OCI-LY1 (cell line): ENCODE results near the gene FAM151B.

Source experiments
- H2AFZ ChIP-seq: fragments of 200-600 bp; sonication (generic), shearing (Covaris generic); 2 replicates; pipeline ENCODE4 v1.6.0; 2014; ENCODE audit warnings: antibody characterized with exemption, mild to moderate bottlenecking, low read length
- H3F3A ChIP-seq: fragments of 200-600 bp; sonication (generic), shearing (Covaris generic); 2 replicates; pipeline ENCODE4 v1.6.0; 2014; ENCODE audit warnings: mild to moderate bottlenecking, antibody characterized with exemption, low read length, moderate library complexity; ENCODE audit not compliant: insufficient read depth
- H3K27ac ChIP-seq: fragments of 200-600 bp; sonication (generic); 2 replicates; pipeline ENCODE4 v1.5.1; 2014; ENCODE audit warnings: low read length, mixed run types, mild to moderate bottlenecking, low read depth; ENCODE audit not compliant: poor library complexity, severe bottlenecking
- H3K27me3 ChIP-seq: fragments of 200-600 bp; sonication (generic); 2 replicates; pipeline ENCODE4 v1.6.0; 2014; ENCODE audit warnings: antibody characterized with exemption, mild to moderate bottlenecking, low read length, moderate library complexity; ENCODE audit not compliant: insufficient read depth
- H3K36me3 ChIP-seq: fragments of 200-600 bp; sonication (generic); 2 replicates; pipeline ENCODE4 v1.6.1; 2014; ENCODE audit warnings: mild to moderate bottlenecking, antibody characterized with exemption, low read length, moderate library complexity, mixed read lengths; ENCODE audit not compliant: insufficient read depth
- H3K4me1 ChIP-seq: fragments of 200-600 bp; sonication (generic); 2 replicates; pipeline ENCODE4 v1.5.1; 2014; ENCODE audit warnings: mild to moderate bottlenecking, low read length, moderate library complexity; ENCODE audit not compliant: insufficient read depth, severe bottlenecking
- H3K4me2 ChIP-seq: fragments of 200-600 bp; sonication (generic), shearing (Covaris generic); 2 replicates; pipeline ENCODE4 v1.6.1; 2014; ENCODE audit warnings: low read length
- H3K4me3 ChIP-seq: fragments of 200-600 bp; sonication (generic); 2 replicates; pipeline ENCODE4 v1.5.1; 2014; ENCODE audit warnings: low read length, low read depth, mild to moderate bottlenecking, mixed read lengths; ENCODE audit not compliant: poor library complexity, severe bottlenecking
- H3K79me2 ChIP-seq: fragments of 200-600 bp; shearing (Covaris generic); 2 replicates; pipeline ENCODE4 v1.6.1; 2016; ENCODE audit warnings: mixed run types, low read length, mixed read lengths; ENCODE audit not compliant: insufficient read depth
- H3K9ac ChIP-seq: fragments of 200-600 bp; sonication (generic), shearing (Covaris generic); 2 replicates; pipeline ENCODE4 v1.6.1; 2014; ENCODE audit warnings: mild to moderate bottlenecking, low read length, mixed read lengths
- H3K9me2 ChIP-seq: fragments of 200-600 bp; sonication (generic), shearing (Covaris generic); 2 replicates; pipeline ENCODE4 v1.6.1; 2014; ENCODE audit warnings: low read depth, mild to moderate bottlenecking, low read length, mixed read lengths
- H3K9me3 ChIP-seq: fragments of 200-600 bp; shearing (Covaris generic); 2 replicates; pipeline ENCODE4 v1.6.1; 2014; ENCODE audit warnings: low read length, mixed read lengths
- H4K20me1 ChIP-seq: fragments of 200-600 bp; sonication (generic), shearing (Covaris generic); 2 replicates; pipeline ENCODE4 v1.6.0; 2016; ENCODE audit warnings: mild to moderate bottlenecking, low read length; ENCODE audit not compliant: insufficient read depth
- EZH2 ChIP-seq: fragments of 200-600 bp; sonication (generic), shearing (Covaris generic); IDR thresholded peaks from 2 replicates; pipeline ENCODE4 v1.8.0; 2017; ENCODE audit warnings: borderline replicate concordance, mixed run types, mild to moderate bottlenecking, antibody characterized with exemption, low read length, moderate library complexity, mixed read lengths
- TF ChIP-seq, protein P1 (sequence below): fragments of 200-600 bp; sonication (generic), shearing (Covaris generic); IDR thresholded peaks from 2 replicates; pipeline ENCODE4 v1.5.1; 2017; ENCODE audit warnings: mild to moderate bottlenecking, antibody characterized with exemption, low read length, moderate library complexity, mixed read lengths

Gene FAM151B

GRCh38 chr5:80565330-80565729 lies 77.4 kb downstream of the FAM151B start:
- no peaks in the 10 kb centered on the region for H4K20me1 ChIP-seq
- H3K36me3 ChIP-seq: no peaks in the 10 kb centered on the region
- no peaks in the 10 kb centered on the region for H3F3A ChIP-seq
- no peak overlapping the region for H3K27ac ChIP-seq
- H3K9ac ChIP-seq: no peak overlapping the region
- no peaks in the 10 kb centered on the region for H3K9me2 ChIP-seq
- H3K4me3 ChIP-seq: no peak overlapping the region
- no peak overlapping the region for H3K4me2 ChIP-seq
- H3K27me3 ChIP-seq: no peaks in the 10 kb centered on the region
- no peaks in the 10 kb centered on the region for H3K79me2 ChIP-seq
- no peaks in the 10 kb centered on the region for H3K4me1 ChIP-seq
- no peak overlapping the region for H2AFZ ChIP-seq
- no peaks in the 10 kb centered on the region for H3K9me3 ChIP-seq
- TF ChIP-seq, protein P1, sequence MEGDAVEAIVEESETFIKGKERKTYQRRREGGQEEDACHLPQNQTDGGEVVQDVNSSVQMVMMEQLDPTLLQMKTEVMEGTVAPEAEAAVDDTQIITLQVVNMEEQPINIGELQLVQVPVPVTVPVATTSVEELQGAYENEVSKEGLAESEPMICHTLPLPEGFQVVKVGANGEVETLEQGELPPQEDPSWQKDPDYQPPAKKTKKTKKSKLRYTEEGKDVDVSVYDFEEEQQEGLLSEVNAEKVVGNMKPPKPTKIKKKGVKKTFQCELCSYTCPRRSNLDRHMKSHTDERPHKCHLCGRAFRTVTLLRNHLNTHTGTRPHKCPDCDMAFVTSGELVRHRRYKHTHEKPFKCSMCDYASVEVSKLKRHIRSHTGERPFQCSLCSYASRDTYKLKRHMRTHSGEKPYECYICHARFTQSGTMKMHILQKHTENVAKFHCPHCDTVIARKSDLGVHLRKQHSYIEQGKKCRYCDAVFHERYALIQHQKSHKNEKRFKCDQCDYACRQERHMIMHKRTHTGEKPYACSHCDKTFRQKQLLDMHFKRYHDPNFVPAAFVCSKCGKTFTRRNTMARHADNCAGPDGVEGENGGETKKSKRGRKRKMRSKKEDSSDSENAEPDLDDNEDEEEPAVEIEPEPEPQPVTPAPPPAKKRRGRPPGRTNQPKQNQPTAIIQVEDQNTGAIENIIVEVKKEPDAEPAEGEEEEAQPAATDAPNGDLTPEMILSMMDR: no peak
- TF ChIP-seq EZH2: no peak

DNA sequence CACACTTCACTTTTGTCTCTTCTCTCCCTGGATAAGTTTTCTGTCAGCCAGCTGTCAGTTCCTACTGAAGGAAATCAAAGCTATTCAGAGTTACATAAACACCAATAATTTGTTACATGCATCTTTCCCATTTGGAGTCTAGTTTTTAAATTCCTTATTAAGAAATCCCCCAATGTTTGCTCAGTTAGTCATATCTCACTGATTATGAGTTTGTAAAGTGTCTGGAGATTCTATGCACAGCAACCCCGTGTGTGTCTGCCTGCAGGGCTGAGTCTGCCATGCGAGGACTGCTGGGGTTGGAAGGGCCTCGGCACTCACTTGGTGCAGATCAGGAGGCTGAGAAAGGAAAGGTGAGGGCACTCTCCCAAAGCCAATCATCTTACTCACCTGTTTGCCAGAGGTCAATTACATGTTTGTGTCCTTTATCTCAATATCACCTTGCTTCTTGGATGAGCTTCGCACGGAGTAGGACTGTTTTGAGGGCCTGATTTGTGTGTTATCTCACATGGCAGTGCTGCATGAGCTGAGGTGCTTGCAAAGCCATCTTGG lies 78.9 kb downstream of the FAM151B start:
- Histone ChIP-seq H3F3A (no peaks in the 10 kb centered on the region), H3K9ac (no peak overlapping the region), H3K36me3 (no peaks in the 10 kb centered on the region), H3K27ac (no peak overlapping the region), H3K4me3 (no peak overlapping the region), H4K20me1 (no peaks in the 10 kb centered on the region), H3K9me2 (no peaks in the 10 kb centered on the region), H3K4me2 (no peak overlapping the region), H3K79me2 (no peaks in the 10 kb centered on the region), H3K4me1 (no peaks in the 10 kb centered on the region), H3K9me3 (no peaks in the 10 kb centered on the region), H2AFZ (no peak overlapping the region), H3K27me3 (no peaks in the 10 kb centered on the region)
- TF ChIP-seq, protein P1: no peak
- TF ChIP-seq EZH2: no peak

GRCh38 chr5:80568251-80568650 lies 80.4 kb downstream of the FAM151B start:
- H3K4me3 ChIP-seq: no peak overlapping the region
- H3F3A ChIP-seq: no peaks in the 10 kb centered on the region
- no peaks in the 10 kb centered on the region; the same call in 1 of the 2 replicates for H3K27me3 ChIP-seq
- H3K79me2 ChIP-seq: no peaks in the 10 kb centered on the region
- TF ChIP-seq, protein P1: no peak
- H3K36me3 ChIP-seq: no peaks in the 10 kb centered on the region
- H3K4me1 ChIP-seq: no peaks in the 10 kb centered on the region
- H3K4me2 ChIP-seq: no peak overlapping the region
- no peak overlapping the region for H3K9ac ChIP-seq
- H3K27ac ChIP-seq: no peak overlapping the region
- no peak overlapping the region for H2AFZ ChIP-seq
- H3K9me3 ChIP-seq: no peaks in the 10 kb centered on the region
- no peaks in the 10 kb centered on the region for H3K9me2 ChIP-seq
- no peaks in the 10 kb centered on the region for H4K20me1 ChIP-seq
